HepG2 (cell line): ENCODE results near the gene EFCAB14. TPM values are rescaled to one million over a fixed set of nuclear protein-coding genes. Genes with fewer than 3 reads are reported as not detected.

ENCODE experiments used
- ARNT2 ChIP-seq: sonication (generic); formaldehyde crosslinking; IDR thresholded peaks from 2 replicates; pipeline ENCODE4 v1.8.0; 2022; ENCODE audit warnings: mild to moderate bottlenecking, low read depth, missing genetic modification reagents, moderate library complexity
- CBX5 ChIP-seq: sonication (generic); formaldehyde crosslinking; IDR thresholded peaks from 2 replicates; pipeline ENCODE4 v1.4.0; 2020; ENCODE audit warnings: missing genetic modification reagents, borderline replicate concordance
- CHD4 ChIP-seq: fragments of 200-600 bp; sonication (generic); IDR thresholded peaks from 2 replicates; pipeline ENCODE4 v1.7.0; 2017; ENCODE audit warnings: mild to moderate bottlenecking, low read length, borderline replicate concordance
- GATA4 ChIP-seq: sonication (generic); IDR thresholded peaks from 2 replicates; pipeline ENCODE4 v1.6.1; 2016; ENCODE audit warnings: antibody characterized with exemption, low read depth, borderline replicate concordance
- MTA1 ChIP-seq: sonication (generic); formaldehyde crosslinking; IDR thresholded peaks from 2 replicates; pipeline ENCODE4 v1.4.0; 2020; ENCODE audit warnings: missing genetic modification reagents, mild to moderate bottlenecking, borderline replicate concordance
- MTF2 ChIP-seq: sonication (generic); formaldehyde crosslinking; IDR thresholded peaks from 2 replicates; pipeline ENCODE4 v1.5.0; 2020; ENCODE audit warnings: missing genetic modification reagents, borderline replicate concordance
- RORA ChIP-seq: sonication (generic); formaldehyde crosslinking; IDR thresholded peaks from 2 replicates; pipeline ENCODE4 v1.5.0; 2020; ENCODE audit warnings: mild to moderate bottlenecking, missing genetic modification reagents, moderate library complexity
- SRF ChIP-seq: IDR thresholded peaks from 2 replicates; pipeline ENCODE4 v1.6.1; 2011; ENCODE audit warnings: mild to moderate bottlenecking, low read depth, low read length, moderate library complexity
- ZBTB38 ChIP-seq: sonication (generic); formaldehyde crosslinking; IDR thresholded peaks from 2 replicates; pipeline ENCODE4 v1.5.1; 2020; ENCODE audit warnings: mild to moderate bottlenecking, missing genetic modification reagents
- ZFP37 ChIP-seq: sonication (generic); formaldehyde crosslinking; IDR thresholded peaks from 2 replicates; pipeline ENCODE4 v1.4.0; 2020; ENCODE audit warnings: missing genetic modification reagents, borderline replicate concordance
- ZNF30 ChIP-seq: sonication (generic); formaldehyde crosslinking; IDR thresholded peaks from 2 replicates; pipeline ENCODE4 v1.5.0; 2020; ENCODE audit warnings: mild to moderate bottlenecking, missing genetic modification reagents
- ZNF510 ChIP-seq: sonication (generic); formaldehyde crosslinking; IDR thresholded peaks from 2 replicates; pipeline ENCODE4 v1.4.0; 2020; ENCODE audit warnings: low read depth, mild to moderate bottlenecking, missing genetic modification reagents
- ZNF556 ChIP-seq: sonication (generic); formaldehyde crosslinking; IDR thresholded peaks from 2 replicates; pipeline ENCODE4 v1.4.0; 2020; ENCODE audit warnings: mild to moderate bottlenecking, missing genetic modification reagents, borderline replicate concordance
- polyA plus RNA-seq, 8 experiments: library from polyadenylated mRNA; depleted of rRNA in 3 of 8; stranded (reverse) in 7 of 8; unstranded in 1 of 8; fragments of >200 nt; fragmentation: Illumina TruSeq in 4 of 8; extraction: Trizol in 4 of 8; gene quantifications; 2 replicates each; pipeline versions ENCODE4 v1.2.1 to v1.2.3, GENCODE V29; 2011 to 2016; ENCODE audit warnings: low read depth in 4 of 8, missing spikeins in 1 of 8, mixed read lengths in 1 of 8; ENCODE audit not compliant: insufficient read depth in 1 of 8
- total RNA-seq, 5 experiments: library from RNA; depleted of rRNA; stranded (reverse); fragments of >200 nt; fragmentation: Illumina TruSeq; extraction: Trizol; gene quantifications; 2 replicates each; pipeline ENCODE4 v1.2.3, GENCODE V29; 2016; ENCODE audit warnings: low read depth in 1 of 5
- TF ChIP-seq, protein P1 (sequence below): IDR thresholded peaks from 2 replicates; pipeline ENCODE4 v1.6.1; 2016; ENCODE audit warnings: low read depth, borderline replicate concordance
- TF ChIP-seq, protein P2 (sequence below): sonication (generic); formaldehyde crosslinking; IDR thresholded peaks from 2 replicates; pipeline ENCODE4 v1.4.0; 2020; ENCODE audit warnings: missing genetic modification reagents; ENCODE audit errors: not compliant biosample characterization
- TF ChIP-seq, protein P3 (sequence below): sonication (generic); formaldehyde crosslinking; IDR thresholded peaks from 2 replicates; pipeline ENCODE4 v1.4.0; 2020; ENCODE audit warnings: missing genetic modification reagents, low read depth, mild to moderate bottlenecking, borderline replicate concordance
- TF ChIP-seq, protein P4 (sequence below), 2 experiments: sonication (generic) in 1 of 2; formaldehyde crosslinking in 1 of 2; IDR thresholded peaks; 2 replicates each; pipeline versions ENCODE4 v1.4.0 to v1.6.1; 2016 to 2020; ENCODE audit warnings: borderline replicate concordance in 1 of 2, low read depth in 1 of 2, mild to moderate bottlenecking in 1 of 2, missing genetic modification reagents in 1 of 2
- TF ChIP-seq, protein P5 (sequence below): sonication (generic); formaldehyde crosslinking; IDR thresholded peaks from 2 replicates; pipeline ENCODE4 v1.9.0; 2022; ENCODE audit warnings: missing genetic modification reagents, mild to moderate bottlenecking, borderline replicate concordance
- TF ChIP-seq, protein P6 (sequence below): sonication (generic); formaldehyde crosslinking; IDR thresholded peaks from 2 replicates; pipeline ENCODE4 v1.4.0; 2020; ENCODE audit warnings: missing genetic modification reagents

The EFCAB14 gene
- total and polyA plus RNA-seq, 2 of the 13 experiments (the other 11 are each of a cell fraction or from before 2014, with no cell fraction given) = 13.4 to 17.9 TPM

DNA sequence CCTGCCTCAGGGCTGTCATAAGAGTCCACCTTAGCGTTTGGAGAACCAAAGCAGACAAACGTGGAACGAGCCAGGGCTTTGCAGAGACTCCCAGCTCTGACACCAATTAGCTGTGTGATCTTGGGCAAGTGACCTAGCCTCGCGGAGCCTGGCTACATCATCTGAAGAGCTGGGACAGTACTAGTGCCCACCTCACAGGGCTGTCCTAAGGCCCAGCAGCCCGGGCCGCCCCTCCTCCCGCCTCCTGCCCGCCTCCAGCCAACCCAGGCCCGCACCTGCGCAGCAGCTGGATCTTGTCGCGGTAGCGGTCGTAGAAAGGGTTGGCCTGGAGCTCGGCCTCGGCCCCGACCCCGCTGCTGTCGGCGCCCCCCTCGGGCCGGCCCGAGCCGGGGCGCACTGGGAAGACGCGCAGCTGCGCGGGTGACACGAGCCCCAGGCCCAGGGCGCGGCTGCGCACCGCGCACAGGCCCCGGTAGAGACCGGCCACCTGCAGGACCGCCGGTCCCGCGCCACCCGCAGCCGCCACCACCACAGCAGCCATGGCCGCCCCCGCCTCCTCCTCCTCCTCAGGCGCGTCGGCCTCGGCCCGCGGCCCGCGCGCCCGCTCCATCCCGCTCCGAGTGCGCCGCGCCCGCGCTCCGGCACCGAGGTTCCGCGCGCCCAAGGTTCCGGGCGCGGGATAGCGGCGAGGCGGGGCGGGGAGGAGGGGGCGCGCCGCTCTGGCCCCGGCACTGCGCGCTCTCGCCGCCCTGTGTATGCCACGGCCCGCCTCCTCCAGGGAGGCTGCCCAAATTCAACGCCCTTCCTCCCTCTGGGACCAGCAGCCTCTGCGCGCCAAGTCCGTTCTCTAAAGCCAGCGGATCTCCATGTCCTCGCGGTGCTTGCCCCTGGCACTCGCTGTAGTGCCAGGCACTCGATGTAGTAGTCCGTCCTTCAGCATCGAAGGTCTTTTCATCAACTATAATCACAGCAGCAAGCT, 50.8 kb downstream of the EFCAB14 start, which contains the start of gene ATPAF1 (continued):
- no peak for TF ChIP-seq MTF2
- TF ChIP-seq, protein P1, sequence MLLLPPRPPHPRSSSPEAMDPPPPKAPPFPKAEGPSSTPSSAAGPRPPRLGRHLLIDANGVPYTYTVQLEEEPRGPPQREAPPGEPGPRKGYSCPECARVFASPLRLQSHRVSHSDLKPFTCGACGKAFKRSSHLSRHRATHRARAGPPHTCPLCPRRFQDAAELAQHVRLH (CRISPR knock-in tag) = no peak
- TF ChIP-seq RORA (CRISPR knock-in tag) = no peak
- TF ChIP-seq, protein P2, sequence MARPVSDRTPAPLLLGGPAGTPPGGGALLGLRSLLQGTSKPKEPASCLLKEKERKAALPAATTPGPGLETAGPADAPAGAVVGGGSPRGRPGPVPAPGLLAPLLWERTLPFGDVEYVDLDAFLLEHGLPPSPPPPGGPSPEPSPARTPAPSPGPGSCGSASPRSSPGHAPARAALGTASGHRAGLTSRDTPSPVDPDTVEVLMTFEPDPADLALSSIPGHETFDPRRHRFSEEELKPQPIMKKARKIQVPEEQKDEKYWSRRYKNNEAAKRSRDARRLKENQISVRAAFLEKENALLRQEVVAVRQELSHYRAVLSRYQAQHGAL (CRISPR knock-in tag) = no peak
- no peak for TF ChIP-seq GATA4
- TF ChIP-seq MTA1 (CRISPR knock-in tag) = no peak
- no peak for TF ChIP-seq CHD4
- peak; percentile 78 for TF ChIP-seq ZBTB38 (CRISPR knock-in tag)
- TF ChIP-seq, protein P3, sequence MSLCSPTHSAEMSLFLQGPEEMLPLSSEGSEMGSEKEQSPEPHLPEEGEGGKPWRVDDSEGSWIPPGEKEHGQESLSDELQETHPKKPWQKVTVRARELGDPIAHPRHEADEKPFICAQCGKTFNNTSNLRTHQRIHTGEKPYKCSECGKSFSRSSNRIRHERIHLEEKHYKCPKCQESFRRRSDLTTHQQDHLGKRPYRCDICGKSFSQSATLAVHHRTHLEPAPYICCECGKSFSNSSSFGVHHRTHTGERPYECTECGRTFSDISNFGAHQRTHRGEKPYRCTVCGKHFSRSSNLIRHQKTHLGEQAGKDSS (CRISPR knock-in tag) = peak; percentile 63; the same call in 1 of the 2 replicates
- TF ChIP-seq ZNF510 (CRISPR knock-in tag) = no peak
- no peak for TF ChIP-seq ZNF30 (CRISPR knock-in tag)
- TF ChIP-seq, protein P4, sequence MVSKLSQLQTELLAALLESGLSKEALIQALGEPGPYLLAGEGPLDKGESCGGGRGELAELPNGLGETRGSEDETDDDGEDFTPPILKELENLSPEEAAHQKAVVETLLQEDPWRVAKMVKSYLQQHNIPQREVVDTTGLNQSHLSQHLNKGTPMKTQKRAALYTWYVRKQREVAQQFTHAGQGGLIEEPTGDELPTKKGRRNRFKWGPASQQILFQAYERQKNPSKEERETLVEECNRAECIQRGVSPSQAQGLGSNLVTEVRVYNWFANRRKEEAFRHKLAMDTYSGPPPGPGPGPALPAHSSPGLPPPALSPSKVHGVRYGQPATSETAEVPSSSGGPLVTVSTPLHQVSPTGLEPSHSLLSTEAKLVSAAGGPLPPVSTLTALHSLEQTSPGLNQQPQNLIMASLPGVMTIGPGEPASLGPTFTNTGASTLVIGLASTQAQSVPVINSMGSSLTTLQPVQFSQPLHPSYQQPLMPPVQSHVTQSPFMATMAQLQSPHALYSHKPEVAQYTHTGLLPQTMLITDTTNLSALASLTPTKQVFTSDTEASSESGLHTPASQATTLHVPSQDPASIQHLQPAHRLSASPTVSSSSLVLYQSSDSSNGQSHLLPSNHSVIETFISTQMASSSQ (IDR thresholded peaks at IDR 0.05; ENCODE audit: low read depth) = no peak
- TF ChIP-seq, protein P4 (CRISPR knock-in tag; IDR thresholded peaks at IDR 0.05; ENCODE audit: borderline replicate concordance) = no peak
- TF ChIP-seq, protein P5, sequence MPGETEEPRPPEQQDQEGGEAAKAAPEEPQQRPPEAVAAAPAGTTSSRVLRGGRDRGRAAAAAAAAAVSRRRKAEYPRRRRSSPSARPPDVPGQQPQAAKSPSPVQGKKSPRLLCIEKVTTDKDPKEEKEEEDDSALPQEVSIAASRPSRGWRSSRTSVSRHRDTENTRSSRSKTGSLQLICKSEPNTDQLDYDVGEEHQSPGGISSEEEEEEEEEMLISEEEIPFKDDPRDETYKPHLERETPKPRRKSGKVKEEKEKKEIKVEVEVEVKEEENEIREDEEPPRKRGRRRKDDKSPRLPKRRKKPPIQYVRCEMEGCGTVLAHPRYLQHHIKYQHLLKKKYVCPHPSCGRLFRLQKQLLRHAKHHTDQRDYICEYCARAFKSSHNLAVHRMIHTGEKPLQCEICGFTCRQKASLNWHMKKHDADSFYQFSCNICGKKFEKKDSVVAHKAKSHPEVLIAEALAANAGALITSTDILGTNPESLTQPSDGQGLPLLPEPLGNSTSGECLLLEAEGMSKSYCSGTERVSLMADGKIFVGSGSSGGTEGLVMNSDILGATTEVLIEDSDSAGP (CRISPR knock-in tag) = no peak
- TF ChIP-seq ZFP37 (CRISPR knock-in tag) = no peak
- no peak; the same call in 1 of the 2 replicates for TF ChIP-seq SRF
- no peak for TF ChIP-seq CBX5
- no peak for TF ChIP-seq ZNF556
- TF ChIP-seq, protein P6, sequence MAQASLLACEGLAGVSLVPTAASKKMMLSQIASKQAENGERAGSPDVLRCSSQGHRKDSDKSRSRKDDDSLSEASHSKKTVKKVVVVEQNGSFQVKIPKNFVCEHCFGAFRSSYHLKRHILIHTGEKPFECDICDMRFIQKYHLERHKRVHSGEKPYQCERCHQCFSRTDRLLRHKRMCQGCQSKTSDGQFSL (CRISPR knock-in tag) = no peak
- TF ChIP-seq ARNT2 = peak; percentile 54; the same call in 1 of the 2 replicates
